ENCODE data around the gene PROK2.

PROK2 gene

DNA sequence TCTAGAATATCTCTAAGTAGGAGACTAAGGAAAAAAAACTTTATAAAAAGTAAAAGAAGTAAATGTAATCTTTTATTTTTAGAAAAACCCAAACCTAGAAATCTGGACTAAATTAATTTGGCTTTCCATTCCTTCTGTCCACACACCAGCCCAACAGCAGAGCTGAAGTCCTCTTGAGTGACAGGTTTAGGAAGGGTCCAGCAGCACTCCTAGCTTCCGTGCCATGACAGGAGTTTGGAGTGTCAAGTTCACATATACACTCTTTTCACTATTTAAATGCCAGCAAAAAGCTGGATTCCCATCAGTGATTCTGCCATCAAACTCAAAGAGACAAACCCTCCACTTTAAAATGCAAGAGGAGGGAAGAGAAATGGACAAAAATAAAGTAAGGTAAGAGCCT lies 13.1 kb downstream of the PROK2 start:
- no peak overlapping the region for H3K4me3 ChIP-seq (ENCODE audit: low read length in 2 of 2)
- H3K27me3 ChIP-seq (ENCODE audit: control insufficient read depth in 1 of 2, insufficient read depth in 2 of 2, low read length in 2 of 2), result peaks cover 0 to 4% of the 10 kb centered on the region in 2 donors
- no peaks in the 10 kb centered on the region for H3K4me1 ChIP-seq (ENCODE audit: control insufficient read depth, insufficient read depth, low read length)
- no peak overlapping the region for H3K9ac ChIP-seq (ENCODE audit: low read length in 2 of 2)
- H3K36me3 ChIP-seq (ENCODE audit: control insufficient read depth in 2 of 2, insufficient read depth in 2 of 2, low read length in 2 of 2), result no peaks in the 10 kb centered on the region
- H3K27ac ChIP-seq (ENCODE audit: low read length), result no peak overlapping the region
- H3K9me3 ChIP-seq (ENCODE audit: control insufficient read depth in 2 of 2, low read length in 2 of 2), result no peaks in the 10 kb centered on the region

DNA sequence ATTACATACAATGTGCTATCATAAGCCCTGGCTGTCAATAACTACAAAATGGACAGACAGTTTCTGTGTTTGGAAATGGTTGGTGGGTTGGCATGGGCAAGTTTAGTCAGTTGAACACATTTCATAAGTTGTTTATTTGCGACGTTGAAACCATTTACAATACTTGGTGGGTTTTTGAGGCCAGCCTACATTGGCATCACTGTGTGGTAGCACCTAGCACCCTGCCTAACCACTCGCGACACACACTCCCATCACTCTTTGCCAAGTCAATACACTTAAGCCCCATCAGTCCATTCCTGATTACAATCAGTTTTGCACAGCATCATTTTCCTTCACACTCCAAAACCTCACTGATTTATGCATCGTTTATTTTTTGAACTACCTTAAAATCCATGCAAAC lies 13.8 kb downstream of the PROK2 start:
- peaks cover 0 to 4% of the 10 kb centered on the region in 2 donors for H3K27me3 ChIP-seq (ENCODE audit: control insufficient read depth in 1 of 2, insufficient read depth in 2 of 2, low read length in 2 of 2)
- H3K4me1 ChIP-seq (ENCODE audit: control insufficient read depth, insufficient read depth, low read length), result no peaks in the 10 kb centered on the region
- H3K9me3 ChIP-seq (ENCODE audit: control insufficient read depth in 2 of 2, low read length in 2 of 2), result no peaks in the 10 kb centered on the region
- no peaks in the 10 kb centered on the region for H3K36me3 ChIP-seq (ENCODE audit: control insufficient read depth in 2 of 2, insufficient read depth in 2 of 2, low read length in 2 of 2)
- H3K9ac ChIP-seq (ENCODE audit: low read length in 2 of 2), result no peak overlapping the region
- no peak overlapping the region for H3K4me3 ChIP-seq (ENCODE audit: low read length in 2 of 2)
- no peak overlapping the region for H3K27ac ChIP-seq (ENCODE audit: low read length)

DNA sequence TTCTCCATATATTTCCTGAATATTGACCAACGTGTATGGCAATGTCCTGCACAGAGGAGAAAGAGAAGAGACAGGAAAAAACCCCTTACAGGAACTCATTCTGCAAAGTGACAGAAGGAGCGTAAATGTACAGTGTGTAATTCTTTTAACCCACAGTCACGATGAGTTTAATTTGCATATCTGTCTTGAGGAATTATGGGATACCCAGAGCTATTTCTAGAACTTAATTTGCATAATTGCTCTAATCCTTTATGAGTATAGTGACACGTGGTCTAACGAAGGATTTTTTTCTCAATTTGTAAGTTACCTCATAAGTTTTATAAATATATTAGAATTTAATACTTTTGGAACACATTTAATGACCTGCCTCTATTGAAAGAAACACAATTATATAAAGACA lies 21.5 kb downstream of the PROK2 start:
- no peak overlapping the region for H3K27ac ChIP-seq (ENCODE audit: low read length)
- no peaks in the 10 kb centered on the region for H3K4me1 ChIP-seq (ENCODE audit: control insufficient read depth, insufficient read depth, low read length)
- H3K4me3 ChIP-seq (ENCODE audit: low read length in 2 of 2), result no peak overlapping the region
- no peak overlapping the region for H3K9ac ChIP-seq (ENCODE audit: low read length in 2 of 2)
- H3K9me3 ChIP-seq (ENCODE audit: control insufficient read depth in 2 of 2, low read length in 2 of 2), result no peaks in the 10 kb centered on the region
- H3K36me3 ChIP-seq (ENCODE audit: control insufficient read depth in 2 of 2, insufficient read depth in 2 of 2, low read length in 2 of 2), result no peaks in the 10 kb centered on the region
- peaks cover 0 to 3% of the 10 kb centered on the region in 2 donors for H3K27me3 ChIP-seq (ENCODE audit: control insufficient read depth in 1 of 2, insufficient read depth in 2 of 2, low read length in 2 of 2)

DNA sequence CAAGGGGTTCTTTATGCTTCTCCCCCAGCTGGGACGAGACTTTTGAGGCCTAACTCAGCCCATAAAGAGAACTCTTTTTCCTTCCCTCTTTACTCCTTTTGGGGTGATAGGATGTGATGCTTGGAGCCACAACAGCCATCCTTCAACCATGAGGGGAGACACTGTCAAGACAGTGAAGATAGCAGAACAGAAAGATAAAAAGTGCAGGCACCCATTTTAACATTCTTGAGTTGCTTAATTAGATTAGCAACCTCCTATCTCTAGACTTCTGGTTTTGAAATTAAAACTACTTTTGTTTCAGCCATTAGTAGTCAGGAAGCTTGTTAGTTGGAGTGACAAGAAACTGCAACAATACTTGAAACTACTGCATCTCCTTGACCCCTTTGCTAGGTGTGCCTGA lies 24.8 kb downstream of the PROK2 start:
- Histone ChIP-seq H3K27me3 (ENCODE audit: control insufficient read depth in 1 of 2, insufficient read depth in 2 of 2, low read length in 2 of 2) (peaks cover 3 to 5% of the 10 kb centered on the region in 2 donors), H3K27ac (ENCODE audit: low read length) (no peak overlapping the region), H3K36me3 (ENCODE audit: control insufficient read depth in 2 of 2, insufficient read depth in 2 of 2, low read length in 2 of 2) (no peaks in the 10 kb centered on the region), H3K9ac (ENCODE audit: low read length in 2 of 2) (no peak overlapping the region), H3K9me3 (ENCODE audit: control insufficient read depth in 2 of 2, low read length in 2 of 2) (no peaks in the 10 kb centered on the region), H3K4me1 (ENCODE audit: control insufficient read depth, insufficient read depth, low read length) (no peaks in the 10 kb centered on the region), H3K4me3 (ENCODE audit: low read length in 2 of 2) (no peak overlapping the region)

DNA sequence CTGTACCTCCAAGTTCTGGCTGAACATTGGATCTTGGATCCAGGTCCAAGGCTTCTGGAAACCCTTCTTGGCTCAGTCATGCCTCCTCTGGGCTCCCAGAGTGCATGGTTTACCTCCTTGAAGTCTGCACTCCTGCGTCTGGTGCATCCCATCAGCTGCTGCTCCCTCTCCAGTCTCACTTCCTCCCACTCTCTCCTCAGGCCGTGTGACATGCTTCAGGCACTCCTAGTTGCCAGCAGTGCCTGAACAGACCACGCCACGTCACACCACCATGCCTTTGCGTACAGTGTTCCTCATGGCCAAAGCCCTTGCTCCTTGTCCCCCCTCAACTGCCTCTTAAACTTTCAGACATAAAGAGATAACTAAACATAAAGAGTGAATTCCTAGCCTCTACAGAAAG lies 25.5 kb downstream of the PROK2 start:
- no peaks in the 10 kb centered on the region for H3K9me3 ChIP-seq (ENCODE audit: control insufficient read depth in 2 of 2, low read length in 2 of 2)
- H3K27me3 ChIP-seq (ENCODE audit: control insufficient read depth in 1 of 2, insufficient read depth in 2 of 2, low read length in 2 of 2), result peaks cover 3 to 6% of the 10 kb centered on the region in 2 donors
- no peak overlapping the region for H3K27ac ChIP-seq (ENCODE audit: low read length)
- no peak overlapping the region for H3K9ac ChIP-seq (ENCODE audit: low read length in 2 of 2)
- no peaks in the 10 kb centered on the region for H3K4me1 ChIP-seq (ENCODE audit: control insufficient read depth, insufficient read depth, low read length)
- no peak overlapping the region for H3K4me3 ChIP-seq (ENCODE audit: low read length in 2 of 2)
- H3K36me3 ChIP-seq (ENCODE audit: control insufficient read depth in 2 of 2, insufficient read depth in 2 of 2, low read length in 2 of 2), result no peaks in the 10 kb centered on the region

DNA sequence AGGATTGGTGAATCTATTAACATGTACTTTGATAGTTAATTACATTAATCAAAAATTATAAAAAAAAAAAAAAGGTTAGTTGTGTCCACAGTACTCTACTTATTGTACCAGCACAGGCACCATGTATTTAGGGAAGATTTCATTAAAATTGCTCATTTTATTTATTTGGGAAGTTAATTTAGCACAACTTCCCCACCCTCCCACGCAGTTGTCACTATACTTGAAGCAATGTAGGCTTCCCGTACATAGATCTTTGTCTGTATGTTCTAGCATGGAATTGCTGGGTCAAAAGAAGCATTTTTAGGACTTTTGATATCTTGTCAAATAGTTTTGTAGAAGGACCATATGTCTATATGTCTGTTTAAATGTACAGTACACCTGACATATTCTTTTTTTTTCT lies 26.9 kb downstream of the PROK2 start:
- H3K27me3 ChIP-seq (ENCODE audit: control insufficient read depth in 1 of 2, insufficient read depth in 2 of 2, low read length in 2 of 2), result peaks cover 3 to 6% of the 10 kb centered on the region in 2 donors
- H3K9ac ChIP-seq (ENCODE audit: low read length in 2 of 2), result no peak overlapping the region
- no peaks in the 10 kb centered on the region for H3K36me3 ChIP-seq (ENCODE audit: control insufficient read depth in 2 of 2, insufficient read depth in 2 of 2, low read length in 2 of 2)
- H3K4me3 ChIP-seq (ENCODE audit: low read length in 2 of 2), result no peak overlapping the region
- H3K4me1 ChIP-seq (ENCODE audit: control insufficient read depth, insufficient read depth, low read length), result no peaks in the 10 kb centered on the region
- H3K27ac ChIP-seq (ENCODE audit: low read length), result no peak overlapping the region
- no peaks in the 10 kb centered on the region for H3K9me3 ChIP-seq (ENCODE audit: control insufficient read depth in 2 of 2, low read length in 2 of 2)

DNA sequence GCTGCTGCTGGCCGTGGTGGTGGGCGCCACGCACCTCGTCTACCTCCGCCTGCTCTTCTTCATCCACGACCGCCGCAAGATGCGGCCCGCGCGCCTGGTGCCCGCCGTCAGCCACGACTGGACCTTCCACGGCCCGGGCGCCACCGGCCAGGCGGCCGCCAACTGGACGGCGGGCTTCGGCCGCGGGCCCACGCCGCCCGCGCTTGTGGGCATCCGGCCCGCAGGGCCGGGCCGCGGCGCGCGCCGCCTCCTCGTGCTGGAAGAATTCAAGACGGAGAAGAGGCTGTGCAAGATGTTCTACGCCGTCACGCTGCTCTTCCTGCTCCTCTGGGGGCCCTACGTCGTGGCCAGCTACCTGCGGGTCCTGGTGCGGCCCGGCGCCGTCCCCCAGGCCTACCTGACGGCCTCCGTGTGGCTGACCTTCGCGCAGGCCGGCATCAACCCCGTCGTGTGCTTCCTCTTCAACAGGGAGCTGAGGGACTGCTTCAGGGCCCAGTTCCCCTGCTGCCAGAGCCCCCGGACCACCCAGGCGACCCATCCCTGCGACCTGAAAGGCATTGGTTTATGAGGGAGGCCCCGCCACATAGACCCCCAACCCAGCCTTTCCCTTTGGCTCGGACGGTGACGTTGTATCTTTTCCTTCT lies 30.2 kb downstream of the PROK2 start:
- H3K27me3 ChIP-seq (ENCODE audit: control insufficient read depth in 1 of 2, insufficient read depth in 2 of 2, low read length in 2 of 2), result peaks cover 0 to 10% of the 10 kb centered on the region in 2 donors
- peak overlapping the region; percentile 25 to 72 for H3K4me3 ChIP-seq (ENCODE audit: low read length in 2 of 2)
- no peaks in the 10 kb centered on the region for H3K9me3 ChIP-seq (ENCODE audit: control insufficient read depth in 2 of 2, low read length in 2 of 2)
- no peak overlapping the region for H3K27ac ChIP-seq (ENCODE audit: low read length)
- no peak overlapping the region for H3K9ac ChIP-seq (ENCODE audit: low read length in 2 of 2)
- no peaks in the 10 kb centered on the region for H3K36me3 ChIP-seq (ENCODE audit: control insufficient read depth in 2 of 2, insufficient read depth in 2 of 2, low read length in 2 of 2)
- H3K4me1 ChIP-seq (ENCODE audit: control insufficient read depth, insufficient read depth, low read length), result no peaks in the 10 kb centered on the region

DNA sequence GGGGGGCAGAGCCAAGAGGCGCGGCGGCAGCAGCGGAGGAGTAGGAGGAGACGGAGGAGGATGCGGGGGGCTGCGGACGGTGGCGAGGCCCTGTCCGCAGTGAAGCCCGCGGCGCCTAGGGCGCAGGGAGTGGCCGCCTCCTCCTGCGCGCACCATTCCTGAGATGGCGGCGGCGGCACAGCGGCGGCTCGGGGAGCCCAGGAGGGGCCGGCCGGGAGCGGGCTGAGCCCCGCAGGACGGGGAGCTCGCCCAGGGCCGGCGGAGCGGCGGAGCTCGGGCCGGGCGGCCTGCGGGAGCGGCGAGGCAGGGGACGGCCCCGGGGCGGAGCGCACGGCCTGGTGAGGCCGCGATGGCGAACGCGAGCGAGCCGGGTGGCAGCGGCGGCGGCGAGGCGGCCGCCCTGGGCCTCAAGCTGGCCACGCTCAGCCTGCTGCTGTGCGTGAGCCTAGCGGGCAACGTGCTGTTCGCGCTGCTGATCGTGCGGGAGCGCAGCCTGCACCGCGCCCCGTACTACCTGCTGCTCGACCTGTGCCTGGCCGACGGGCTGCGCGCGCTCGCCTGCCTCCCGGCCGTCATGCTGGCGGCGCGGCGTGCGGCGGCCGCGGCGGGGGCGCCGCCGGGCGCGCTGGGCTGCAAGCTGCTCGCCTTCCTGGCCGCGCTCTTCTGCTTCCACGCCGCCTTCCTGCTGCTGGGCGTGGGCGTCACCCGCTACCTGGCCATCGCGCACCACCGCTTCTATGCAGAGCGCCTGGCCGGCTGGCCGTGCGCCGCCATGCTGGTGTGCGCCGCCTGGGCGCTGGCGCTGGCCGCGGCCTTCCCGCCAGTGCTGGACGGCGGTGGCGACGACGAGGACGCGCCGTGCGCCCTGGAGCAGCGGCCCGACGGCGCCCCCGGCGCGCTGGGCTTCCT lies 31.0 kb downstream of the PROK2 start, which contains the start of gene GPR27:
Gene GPR27, plus strand, starts transcription at position 155 of the 909 bp plus-strand sequence. Its CDS starts 195 bp downstream, at position 350.
- Histone ChIP-seq H3K4me3 (ENCODE audit: low read length in 2 of 2) (peak within 1 kb of the TSS; percentile 49 to 72), H3K27me3 (ENCODE audit: control insufficient read depth in 1 of 2, insufficient read depth in 2 of 2, low read length in 2 of 2) (peaks cover 0 to 10% of the 10 kb centered on the region in 2 donors), H3K27ac (ENCODE audit: low read length) (no peak within 1 kb of the TSS)

DNA sequence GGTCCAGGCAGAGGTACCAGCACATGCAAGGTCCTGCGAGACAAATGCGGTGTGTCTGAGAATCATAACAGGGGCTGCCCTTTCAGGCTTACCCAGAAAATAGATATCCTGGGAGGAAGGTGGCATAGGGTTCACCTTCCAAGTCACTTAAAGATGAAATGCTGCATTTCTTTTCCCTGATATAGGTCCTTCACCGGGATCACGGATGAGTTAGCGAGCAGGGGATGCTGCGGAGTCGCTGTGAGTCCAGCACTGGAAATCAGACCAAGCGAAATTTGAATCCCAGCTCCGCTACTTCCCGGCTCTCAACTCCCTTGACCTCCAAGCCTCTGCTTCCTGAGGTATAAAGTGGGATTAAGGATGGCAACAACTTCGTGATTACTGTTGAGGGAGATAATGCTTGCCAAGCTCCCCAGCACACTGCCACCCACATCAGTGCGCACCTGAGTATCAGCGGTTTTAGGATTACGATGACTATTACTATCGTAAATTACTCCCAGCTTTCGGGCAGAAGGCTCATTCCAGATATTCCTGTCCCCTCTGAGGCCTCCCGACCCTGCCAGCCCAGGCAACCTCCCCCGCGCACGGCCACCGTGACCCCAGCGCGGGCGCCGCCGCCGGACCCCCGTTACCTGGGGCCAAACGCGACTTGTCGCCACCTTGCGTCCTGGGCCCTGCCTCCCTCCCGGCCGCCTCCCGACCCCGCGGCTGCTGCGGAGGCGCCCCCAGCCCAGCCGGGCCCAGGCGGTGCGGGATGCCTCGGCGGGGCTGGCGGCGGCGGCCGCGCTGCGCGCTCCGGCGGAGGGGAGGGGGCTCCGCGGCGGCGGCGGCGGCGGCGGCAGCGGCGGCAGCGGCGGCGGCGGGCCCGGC lies 31.9 kb downstream of the PROK2 start:
- H3K9ac ChIP-seq (ENCODE audit: low read length in 2 of 2), result peak overlapping the region in 1 of 2 donors; percentile 21
- peak overlapping the region; percentile 49 to 72 for H3K4me3 ChIP-seq (ENCODE audit: low read length in 2 of 2)
- H3K36me3 ChIP-seq (ENCODE audit: control insufficient read depth in 2 of 2, insufficient read depth in 2 of 2, low read length in 2 of 2), result no peaks in the 10 kb centered on the region
- H3K4me1 ChIP-seq (ENCODE audit: control insufficient read depth, insufficient read depth, low read length), result no peaks in the 10 kb centered on the region
- H3K27me3 ChIP-seq (ENCODE audit: control insufficient read depth in 1 of 2, insufficient read depth in 2 of 2, low read length in 2 of 2), result peaks cover 0 to 10% of the 10 kb centered on the region in 2 donors
- no peak overlapping the region for H3K27ac ChIP-seq (ENCODE audit: low read length)
- H3K9me3 ChIP-seq (ENCODE audit: control insufficient read depth in 2 of 2, low read length in 2 of 2), result no peaks in the 10 kb centered on the region

More for the DNA sequence above, 31.0 kb downstream of the PROK2 start, which contains the start of gene GPR27:
- Histone ChIP-seq H3K9me3 (ENCODE audit: control insufficient read depth in 2 of 2, low read length in 2 of 2) (no peaks in the 10 kb centered on the region), H3K9ac (ENCODE audit: low read length in 2 of 2) (peak within 1 kb of the TSS in 1 of 2 donors; percentile 21), H3K36me3 (ENCODE audit: control insufficient read depth in 2 of 2, insufficient read depth in 2 of 2, low read length in 2 of 2) (no peaks in the 10 kb centered on the region), H3K4me1 (ENCODE audit: control insufficient read depth, insufficient read depth, low read length) (no peaks in the 10 kb centered on the region)

DNA sequence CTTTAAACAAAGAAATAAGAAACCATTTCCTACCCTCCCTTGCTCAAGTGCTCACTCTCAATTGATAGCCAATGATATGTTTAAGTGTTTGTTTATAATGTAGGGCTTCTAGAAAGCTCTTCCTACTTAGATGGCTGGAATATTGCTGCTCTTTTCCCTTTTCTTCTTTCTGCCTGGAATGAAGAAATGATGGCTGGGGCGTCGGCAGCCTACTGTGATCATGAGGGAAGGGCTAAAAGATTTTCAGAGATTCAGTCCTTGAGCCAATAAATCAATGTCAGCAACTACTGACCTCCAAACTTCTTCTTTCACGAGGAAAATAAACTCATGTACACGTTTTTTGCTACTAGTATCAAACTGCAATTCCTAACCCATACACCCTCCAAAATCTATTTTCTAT lies 33.3 kb downstream of the PROK2 start:
- no peaks in the 10 kb centered on the region for H3K4me1 ChIP-seq (ENCODE audit: control insufficient read depth, insufficient read depth, low read length)
- no peak overlapping the region for H3K9ac ChIP-seq (ENCODE audit: low read length in 2 of 2)
- H3K27ac ChIP-seq (ENCODE audit: low read length), result no peak overlapping the region
- no peaks in the 10 kb centered on the region for H3K9me3 ChIP-seq (ENCODE audit: control insufficient read depth in 2 of 2, low read length in 2 of 2)
- no peaks in the 10 kb centered on the region for H3K36me3 ChIP-seq (ENCODE audit: control insufficient read depth in 2 of 2, insufficient read depth in 2 of 2, low read length in 2 of 2)
- H3K4me3 ChIP-seq (ENCODE audit: low read length in 2 of 2), result no peak overlapping the region
- peaks cover 0 to 6% of the 10 kb centered on the region in 2 donors for H3K27me3 ChIP-seq (ENCODE audit: control insufficient read depth in 1 of 2, insufficient read depth in 2 of 2, low read length in 2 of 2)

Measured in stomach smooth muscle (tissue), 2 donors.